PC-3 (cell line): ENCODE measurements around the gene NUDT1. TPM values are rescaled to one million over a fixed set of nuclear protein-coding genes. Genes with fewer than 3 reads are reported as not detected.
A peak's percentile ranks its signal among the peaks of the same experiment; 100 is the strongest.

Experiments
- ATAC-seq: fragments of 200-7000 bp; cut with Tn5 transposase; 2 replicates; pipeline ENCODE4 v1.9.1; 2020; ENCODE audit warnings: mild to moderate bottlenecking, moderate library complexity
- BruUV-seq: library from RNA; stranded (reverse); fragments of 400-500 nt; replicated peaks from 2 replicates; lab custom pipeline; 2021; lab: Mats Ljungman, UMichigan
- CTCF ChIA-PET: fragments of 300-600 bp; sonication (Branson Sonifier 250); formaldehyde crosslinking; loops from one replicate; lab custom pipeline; 2022; ENCODE audit warnings: antibody characterized with exemption; lab: Charles Lee
- POLR2A ChIA-PET: fragments of 300-600 bp; sonication (Branson Sonifier 250); formaldehyde crosslinking; loops from one replicate; lab custom pipeline; 2022; ENCODE audit warnings: antibody characterized with exemption; ENCODE audit not compliant: unreplicated experiment; lab: Charles Lee
- DNase-seq: peaks from one replicate; pipeline ENCODE4 v3.0.0-alpha.2; 2015
- H2AFZ ChIP-seq: fragments of 300-600 bp; sonication (generic); 2 replicates; pipeline ENCODE4 v1.6.0; 2016; ENCODE audit warnings: antibody characterized with exemption, low read length
- H3F3A ChIP-seq: fragments of 300-600 bp; sonication (generic); one replicate; pipeline ENCODE4 v1.6.0; 2017; ENCODE audit warnings: antibody characterized with exemption, low read length, control low read depth, mild to moderate bottlenecking; ENCODE audit not compliant: unreplicated experiment
- H3K27ac ChIP-seq: fragments of 300-600 bp; sonication (generic); 2 replicates; pipeline ENCODE4 v1.5.1; 2016; ENCODE audit warnings: mild to moderate bottlenecking, low read length
- H3K27me3 ChIP-seq: fragments of 300-600 bp; sonication (generic); 2 replicates; pipeline ENCODE4 v1.6.1; 2016; ENCODE audit warnings: low read length, mixed read lengths
- H3K36me3 ChIP-seq: fragments of 300-600 bp; sonication (generic); 2 replicates; pipeline ENCODE4 v1.6.1; 2016; ENCODE audit warnings: low read depth, mixed run types, low read length, mixed read lengths
- H3K4me1 ChIP-seq: fragments of 300-600 bp; sonication (generic); 2 replicates; pipeline ENCODE4 v1.5.1; 2016; ENCODE audit warnings: low read length; ENCODE audit not compliant: insufficient read depth
- H3K4me2 ChIP-seq: fragments of 300-600 bp; sonication (generic); 2 replicates; pipeline ENCODE4 v1.6.0; 2016; ENCODE audit warnings: low read length
- H3K4me3 ChIP-seq: fragments of 300-600 bp; sonication (generic); 2 replicates; pipeline ENCODE4 v1.5.1; 2016; ENCODE audit warnings: mild to moderate bottlenecking, low read length, mixed read lengths
- H3K79me2 ChIP-seq: fragments of 300-600 bp; sonication (generic); 2 replicates; pipeline ENCODE4 v1.6.1; 2017; ENCODE audit warnings: low read length, mixed read lengths
- H3K9ac ChIP-seq: fragments of 300-600 bp; sonication (generic); 2 replicates; pipeline ENCODE4 v1.6.0; 2016; ENCODE audit warnings: mild to moderate bottlenecking, low read length
- H3K9me2 ChIP-seq: fragments of 300-600 bp; sonication (generic); replicated peaks from 2 replicates; pipeline ENCODE4 v1.6.1; 2016; ENCODE audit warnings: mixed run types, low read length, mixed read lengths
- H3K9me3 ChIP-seq: fragments of 300-600 bp; sonication (generic); 2 replicates; pipeline ENCODE4 v1.6.1; 2016; ENCODE audit warnings: low read length, mixed read lengths
- H4K20me1 ChIP-seq: fragments of 300-600 bp; sonication (generic); 2 replicates; pipeline ENCODE4 v1.6.1; 2016; ENCODE audit warnings: low read length, mixed read lengths
- EZH2 ChIP-seq: fragments of 300-600 bp; sonication (generic); IDR thresholded peaks from one replicate; pipeline ENCODE4 v1.6.1; 2017; ENCODE audit warnings: antibody characterized with exemption, mild to moderate bottlenecking, low read length; ENCODE audit not compliant: unreplicated experiment
- EZH2phosphoT487 ChIP-seq: fragments of 300-600 bp; sonication (generic); IDR thresholded peaks from 2 replicates; pipeline ENCODE4 v1.6.1; 2018; ENCODE audit warnings: mild to moderate bottlenecking, antibody characterized with exemption, low read length, borderline replicate concordance
- intact Hi-C: fragments of 100-400 bp; cut with micrococcal nuclease; formaldehyde crosslinking; loops from 2 replicates; pipeline ENCODE4 v1.9.0; 2023
- total RNA-seq: library from RNA; depleted of rRNA; stranded (reverse); fragments of >200 nt; gene quantifications from 2 replicates; pipeline ENCODE4 v1.2.3, GENCODE V29; 2014
- TF ChIP-seq, protein P1 (sequence below): fragments of 300-600 bp; sonication (generic); conservative IDR thresholded peaks from 2 replicates; pipeline ENCODE4 v1.5.1; 2017; ENCODE audit warnings: antibody characterized with exemption, low read depth, mild to moderate bottlenecking, low read length

Gene NUDT1
- total RNA-seq, 1 experiment from 2014 or later: 59.3 TPM

DNA sequence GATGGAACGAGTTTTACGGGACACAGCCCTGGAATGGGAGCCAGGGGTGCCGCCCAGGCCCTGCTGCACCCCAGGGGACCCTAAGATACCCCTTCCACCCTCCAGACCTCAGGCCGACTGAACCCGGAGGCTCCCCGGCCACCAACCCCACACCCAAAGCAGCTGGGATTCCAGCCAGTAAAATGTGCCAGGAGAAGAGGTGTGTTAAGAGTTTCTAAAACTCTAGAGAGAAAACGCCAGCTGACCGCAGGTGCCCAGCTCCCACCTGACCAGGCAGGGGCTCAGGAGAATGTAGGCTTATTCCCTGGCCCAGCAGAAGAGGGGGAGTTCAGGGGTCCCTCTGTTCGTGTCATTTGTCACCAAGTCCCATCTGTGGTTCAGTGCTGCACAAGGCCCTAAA is 17.5 kb downstream of the NUDT1 start:
- Histone ChIP-seq H4K20me1 (no peaks in the 10 kb centered on the region), H3F3A (no peaks in the 10 kb centered on the region), H3K4me2 (no peak overlapping the region), H3K4me3 (no peak overlapping the region), H3K9me2 (no peaks in the 10 kb centered on the region), H3K27me3 (no peaks in the 10 kb centered on the region), H3K9me3 (no peaks in the 10 kb centered on the region), H3K4me1 (peaks cover 35% of the 10 kb centered on the region), H3K9ac (no peak overlapping the region), H2AFZ (no peak overlapping the region), H3K27ac (no peak overlapping the region), H3K36me3 (no peaks in the 10 kb centered on the region), H3K79me2 (no peaks in the 10 kb centered on the region)
- no peak for TF ChIP-seq EZH2
- TF ChIP-seq, protein P1, sequence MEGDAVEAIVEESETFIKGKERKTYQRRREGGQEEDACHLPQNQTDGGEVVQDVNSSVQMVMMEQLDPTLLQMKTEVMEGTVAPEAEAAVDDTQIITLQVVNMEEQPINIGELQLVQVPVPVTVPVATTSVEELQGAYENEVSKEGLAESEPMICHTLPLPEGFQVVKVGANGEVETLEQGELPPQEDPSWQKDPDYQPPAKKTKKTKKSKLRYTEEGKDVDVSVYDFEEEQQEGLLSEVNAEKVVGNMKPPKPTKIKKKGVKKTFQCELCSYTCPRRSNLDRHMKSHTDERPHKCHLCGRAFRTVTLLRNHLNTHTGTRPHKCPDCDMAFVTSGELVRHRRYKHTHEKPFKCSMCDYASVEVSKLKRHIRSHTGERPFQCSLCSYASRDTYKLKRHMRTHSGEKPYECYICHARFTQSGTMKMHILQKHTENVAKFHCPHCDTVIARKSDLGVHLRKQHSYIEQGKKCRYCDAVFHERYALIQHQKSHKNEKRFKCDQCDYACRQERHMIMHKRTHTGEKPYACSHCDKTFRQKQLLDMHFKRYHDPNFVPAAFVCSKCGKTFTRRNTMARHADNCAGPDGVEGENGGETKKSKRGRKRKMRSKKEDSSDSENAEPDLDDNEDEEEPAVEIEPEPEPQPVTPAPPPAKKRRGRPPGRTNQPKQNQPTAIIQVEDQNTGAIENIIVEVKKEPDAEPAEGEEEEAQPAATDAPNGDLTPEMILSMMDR: no peak
- TF ChIP-seq EZH2phosphoT487: no peak
- no peak for ATAC-seq
- BruUV-seq: no TSS peak
- POLR2A ChIA-PET: no interaction called here
- intact Hi-C loops: no loop called here
- DNase-seq: no peak
- CTCF ChIA-PET: no interaction called here

DNA sequence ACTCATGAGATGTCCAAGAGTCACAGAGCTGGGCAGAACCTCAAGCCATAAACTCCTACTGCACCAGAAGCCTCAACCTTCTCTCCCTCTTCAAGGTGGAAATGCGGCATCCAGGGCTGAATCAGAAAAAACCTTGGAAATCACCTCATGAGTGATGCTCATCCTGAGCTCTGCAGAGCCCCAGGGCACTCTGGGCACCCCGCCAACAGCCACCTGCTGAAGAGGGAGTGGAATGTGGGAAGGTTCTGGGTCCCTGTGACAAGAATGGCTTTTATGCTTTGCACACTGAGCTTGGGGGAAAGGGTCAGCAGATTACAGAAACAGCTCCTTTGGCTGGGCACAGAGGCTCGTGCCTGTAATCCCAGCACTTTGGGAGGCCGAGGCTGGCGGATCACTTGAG is 18.8 kb downstream of the NUDT1 start:
- peak; percentile 98 for DNase-seq
- Histone ChIP-seq H2AFZ (no peak overlapping the region), H3K4me3 (no peak overlapping the region), H3K9me3 (no peaks in the 10 kb centered on the region), H3K27ac (peak overlapping the region; percentile 44), H3K4me1 (peaks cover 23% of the 10 kb centered on the region), H3K4me2 (no peak overlapping the region), H3K36me3 (no peaks in the 10 kb centered on the region), H3K27me3 (no peaks in the 10 kb centered on the region), H4K20me1 (no peaks in the 10 kb centered on the region), H3K9me2 (no peaks in the 10 kb centered on the region), H3K79me2 (no peaks in the 10 kb centered on the region), H3F3A (no peaks in the 10 kb centered on the region), H3K9ac (no peak overlapping the region)
- intact Hi-C loops: loop anchor here (5.0 kb wide), 1 partner anchor 51 kb away; the partner anchor contains the start of gene SNX8
- TF ChIP-seq, protein P1: no peak
- no peak for TF ChIP-seq EZH2phosphoT487
- no peak for TF ChIP-seq EZH2
- peak; percentile 92 for ATAC-seq
- POLR2A ChIA-PET: no interaction called here
- CTCF ChIA-PET: interaction anchor here (0.5 to 0.6 kb wide), 2 partner anchors 25 to 49 kb away, joined by 3 read pairs; no protein-coding TSS in a partner anchor
- no TSS peak for BruUV-seq

DNA sequence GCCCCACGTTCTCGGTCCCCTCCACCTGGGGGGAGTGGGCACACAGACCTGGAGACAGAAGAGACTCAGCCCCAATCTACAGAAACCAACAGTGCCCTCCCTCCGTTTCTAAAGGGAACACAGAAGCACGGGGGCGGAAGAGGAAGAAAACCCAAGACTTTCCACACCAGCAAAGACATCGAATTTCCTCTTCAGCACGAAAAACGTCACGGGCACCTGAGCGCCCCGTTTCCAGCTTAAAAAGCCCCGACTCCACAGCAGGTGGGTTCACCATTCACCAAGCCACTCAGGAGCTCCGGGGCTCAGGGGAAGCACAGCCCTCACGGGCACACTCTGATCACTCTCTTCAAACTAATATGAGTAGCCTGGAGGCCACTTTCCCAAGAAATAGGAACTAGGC is 19.6 kb downstream of the NUDT1 start:
- H3K4me1 ChIP-seq: peaks cover 18% of the 10 kb centered on the region
- H2AFZ ChIP-seq: no peak overlapping the region
- no peaks in the 10 kb centered on the region for H3K27me3 ChIP-seq
- no peak for DNase-seq
- no peak overlapping the region for H3K4me3 ChIP-seq
- TF ChIP-seq, protein P1: no peak
- TF ChIP-seq EZH2: no peak
- TF ChIP-seq EZH2phosphoT487: no peak
- H3K9me3 ChIP-seq: no peaks in the 10 kb centered on the region
- H3K9ac ChIP-seq: no peak overlapping the region
- no peak for ATAC-seq
- no peak overlapping the region for H3K4me2 ChIP-seq
- intact Hi-C loops: loop anchor here (5.0 kb wide), 1 partner anchor 51 kb away; the partner anchor contains the start of gene SNX8
- no peaks in the 10 kb centered on the region for H4K20me1 ChIP-seq
- POLR2A ChIA-PET: no interaction called here
- H3K9me2 ChIP-seq: no peaks in the 10 kb centered on the region
- H3F3A ChIP-seq: no peaks in the 10 kb centered on the region
- H3K36me3 ChIP-seq: no peaks in the 10 kb centered on the region
- BruUV-seq: no TSS peak
- CTCF ChIA-PET: no interaction called here
- no peaks in the 10 kb centered on the region for H3K79me2 ChIP-seq
- no peak overlapping the region for H3K27ac ChIP-seq
